ENCODE data around the gene MAGEB16. TPM values are rescaled to one million over a fixed set of nuclear protein-coding genes. Genes with fewer than 3 reads are reported as not detected.

Gene MAGEB16
- total and polyA plus RNA-seq, 3 experiments from 2014 or later: not detected

GRCh38 chrX:35829501-35829900 lies 31.4 kb downstream of the MAGEB16 start:
- H3K27ac ChIP-seq (ENCODE audit: low read depth, low read length): no peak overlapping the region
- Mint-ChIP-seq H3K36me3 (no peaks in the 10 kb centered on the region), H3K27me3 (no peaks in the 10 kb centered on the region), H3K4me1 (no peaks in the 10 kb centered on the region), H3K27ac (no peak overlapping the region), H3K9me3 (peaks cover 0 to 6% (median 4%) of the 10 kb centered on the region in 5 donors), H3K4me3 (no peak overlapping the region)
- ChIA-PET POLR2A (no interaction called here), CTCF (no interaction called here)
- no peak for DNase-seq
- H3K27me3 ChIP-seq (ENCODE audit: insufficient read depth, low read length, poor library complexity, severe bottlenecking): no peaks in the 10 kb centered on the region
- H3K4me1 ChIP-seq (ENCODE audit: insufficient read depth, low read length): no peaks in the 10 kb centered on the region
- no peak overlapping the region for H3K4me3 ChIP-seq (ENCODE audit: low read length)
- H3K9me3 ChIP-seq (ENCODE audit: low read length): no peaks in the 10 kb centered on the region
- no peaks in the 10 kb centered on the region for H3K36me3 ChIP-seq (ENCODE audit: insufficient read depth, low read length)

- Histone ChIP-seq H3K27ac (ENCODE audit: low read depth, low read length) (no peak overlapping the region), H3K36me3 (ENCODE audit: insufficient read depth, low read length) (no peaks in the 10 kb centered on the region), H3K4me3 (ENCODE audit: low read length) (no peak overlapping the region), H3K27me3 (ENCODE audit: insufficient read depth, low read length, poor library complexity, severe bottlenecking) (no peaks in the 10 kb centered on the region), H3K4me1 (ENCODE audit: insufficient read depth, low read length) (no peaks in the 10 kb centered on the region), H3K9me3 (ENCODE audit: low read length) (no peaks in the 10 kb centered on the region)
- Mint-ChIP-seq H3K27me3 (peaks cover 0 to 5% of the 10 kb centered on the region in 2 donors), H3K9me3 (peaks cover 5 to 14% (median 7%) of the 10 kb centered on the region in 5 donors), H3K4me1 (no peaks in the 10 kb centered on the region), H3K27ac (no peak overlapping the region), H3K36me3 (no peaks in the 10 kb centered on the region), H3K4me3 (no peak overlapping the region)
- DNase-seq: no peak
- POLR2A ChIA-PET: no interaction called here
- CTCF ChIA-PET: interaction anchor here (0.7 kb wide), 1 partner anchor 114 kb away, joined by 3 read pairs; no protein-coding TSS in a partner anchor
Observed at GRCh38 chrX:35841872-35842271, 43.7 kb downstream of the MAGEB16 start.

DNA sequence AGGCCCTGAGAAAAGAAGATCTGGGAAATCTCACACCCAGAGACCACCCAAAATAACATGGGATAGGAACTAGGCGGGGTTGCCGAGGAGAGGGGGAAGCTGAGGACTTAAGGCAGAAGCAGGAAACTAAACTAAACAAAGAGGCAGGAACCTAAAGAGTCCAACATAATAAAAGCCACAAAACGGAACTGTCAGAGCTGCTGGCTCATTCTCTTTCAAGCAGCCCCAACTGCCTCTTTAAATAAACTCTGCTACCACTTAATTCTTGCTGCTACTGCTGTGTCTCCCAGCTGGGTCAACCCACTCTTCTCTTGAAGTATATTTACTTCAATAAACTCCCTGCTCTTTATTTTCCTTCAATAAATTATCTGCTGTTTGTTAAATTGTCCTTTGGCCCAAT lies 44.5 kb downstream of the MAGEB16 start:
- no peaks in the 10 kb centered on the region for H3K9me3 ChIP-seq (ENCODE audit: low read length)
- Mint-ChIP-seq H3K4me3 (no peak overlapping the region), H3K36me3 (no peaks in the 10 kb centered on the region), H3K27me3 (peaks cover 0 to 5% of the 10 kb centered on the region in 2 donors), H3K27ac (no peak overlapping the region), H3K4me1 (no peaks in the 10 kb centered on the region), H3K9me3 (peaks cover 4 to 14% (median 7%) of the 10 kb centered on the region in 5 donors)
- ChIA-PET CTCF (no interaction called here), POLR2A (no interaction called here)
- no peaks in the 10 kb centered on the region for H3K4me1 ChIP-seq (ENCODE audit: insufficient read depth, low read length)
- no peak for DNase-seq
- no peaks in the 10 kb centered on the region for H3K36me3 ChIP-seq (ENCODE audit: insufficient read depth, low read length)
- H3K4me3 ChIP-seq (ENCODE audit: low read length): no peak overlapping the region
- no peak overlapping the region for H3K27ac ChIP-seq (ENCODE audit: low read depth, low read length)
- H3K27me3 ChIP-seq (ENCODE audit: insufficient read depth, low read length, poor library complexity, severe bottlenecking): no peaks in the 10 kb centered on the region

DNA sequence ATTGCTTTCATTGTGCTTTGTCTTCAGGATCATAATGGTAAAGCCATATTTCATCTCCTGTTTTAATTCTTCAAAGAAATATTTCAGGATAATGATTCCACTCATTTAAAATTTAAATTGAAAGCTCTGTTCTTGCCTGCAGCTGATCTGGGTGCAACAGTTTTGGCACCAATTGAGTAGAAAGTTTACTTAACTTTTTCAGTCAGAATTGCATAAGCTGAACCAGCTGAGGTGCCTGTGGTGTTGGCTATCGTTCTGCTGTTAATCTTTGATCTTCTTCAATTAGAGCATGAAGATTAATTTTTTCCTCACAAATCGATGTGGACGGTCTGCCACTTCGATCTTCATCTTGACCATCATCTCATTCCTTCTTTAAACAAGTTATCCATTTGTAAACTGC lies 49.6 kb downstream of the MAGEB16 start:
- H3K4me3 ChIP-seq (ENCODE audit: low read length): no peak overlapping the region
- no peaks in the 10 kb centered on the region for H3K27me3 ChIP-seq (ENCODE audit: insufficient read depth, low read length, poor library complexity, severe bottlenecking)
- H3K36me3 ChIP-seq (ENCODE audit: insufficient read depth, low read length): no peaks in the 10 kb centered on the region
- Mint-ChIP-seq H3K36me3 (no peaks in the 10 kb centered on the region), H3K4me3 (no peak overlapping the region), H3K4me1 (no peaks in the 10 kb centered on the region), H3K27ac (no peak overlapping the region), H3K9me3 (peaks cover 0 to 9% (median 0%) of the 10 kb centered on the region in 5 donors), H3K27me3 (no peaks in the 10 kb centered on the region)
- H3K27ac ChIP-seq (ENCODE audit: low read depth, low read length): no peak overlapping the region
- POLR2A ChIA-PET: no interaction called here
- no peak for DNase-seq
- CTCF ChIA-PET: no interaction called here
- no peaks in the 10 kb centered on the region for H3K9me3 ChIP-seq (ENCODE audit: low read length)
- no peaks in the 10 kb centered on the region for H3K4me1 ChIP-seq (ENCODE audit: insufficient read depth, low read length)

Other genes with a start within 250 kb of the MAGEB16 start
- gene CFAP47, start 121.4 kb downstream of the MAGEB16 start, total RNA-seq: not detected
- gene CFAP47, start 121.4 kb downstream of the MAGEB16 start, polyA plus RNA-seq: not detected